Thoracic aorta (tissue), 2 donors: ENCODE data around the gene TAF6. TPM values are rescaled to one million over a fixed set of nuclear protein-coding genes. Genes with fewer than 3 reads are reported as not detected.

ENCODE experiments used
- ATAC-seq: fragments of 150-250 bp; one replicate; pipeline ENCODE4 v1.8.0; 2017; ENCODE audit warnings: low read depth; ENCODE audit not compliant: insufficient number of reproducible peaks, low FRiP score
- DNase-seq: peaks from one replicate; pipeline ENCODE4 v3.0.0-alpha.2; 2020; ENCODE audit warnings: low spot score
- H3K27ac ChIP-seq, 2 donors: fragments of 200-600 bp; sonication (generic); 1 replicate in 1 of 2; 2 replicates in 1 of 2; pipeline ENCODE4 v1.5.1; 2016; ENCODE audit warnings: mild to moderate bottlenecking in 2 of 2, moderate library complexity in 2 of 2
- H3K27me3 ChIP-seq: fragments of 200-600 bp; sonication (generic); replicated peaks from 2 replicates; pipeline ENCODE4 v1.6.0; 2016; ENCODE audit warnings: mild to moderate bottlenecking; ENCODE audit not compliant: insufficient read depth
- H3K36me3 ChIP-seq: fragments of 200-600 bp; sonication (generic); one replicate; pipeline ENCODE4 v1.5.1; 2016
- H3K4me1 ChIP-seq, 2 donors: fragments of 200-600 bp; sonication (generic); 1 replicate in 1 of 2; 2 replicates in 1 of 2; pipeline versions ENCODE4 v1.5.1 to v1.6.0; 2016; ENCODE audit warnings: low read depth in 2 of 2, mild to moderate bottlenecking in 1 of 2; ENCODE audit not compliant: control insufficient read depth in 1 of 2
- H3K4me3 ChIP-seq: fragments of 200-600 bp; sonication (generic); 2 replicates; pipeline ENCODE4 v1.5.1; 2016; ENCODE audit warnings: mild to moderate bottlenecking
- H3K9me3 ChIP-seq: fragments of 200-600 bp; sonication (generic); 2 replicates; pipeline ENCODE4 v1.5.1; 2016
- total RNA-seq, 2 donors: library from RNA; depleted of rRNA; stranded (reverse); fragments of >200 nt; gene quantifications; one replicate each; pipeline versions ENCODE4 v1.1.0 to v1.2.3, GENCODE V29; 2016
- TF ChIP-seq, protein P1 (sequence below): fragments of 200-600 bp; sonication (generic); IDR thresholded peaks from one replicate; pipeline ENCODE4 v1.5.1; 2019; ENCODE audit warnings: antibody characterized with exemption

The TAF6 gene
- total RNA-seq, 2 donors from 2014 or later: 48.0 to 72.8 TPM

DNA sequence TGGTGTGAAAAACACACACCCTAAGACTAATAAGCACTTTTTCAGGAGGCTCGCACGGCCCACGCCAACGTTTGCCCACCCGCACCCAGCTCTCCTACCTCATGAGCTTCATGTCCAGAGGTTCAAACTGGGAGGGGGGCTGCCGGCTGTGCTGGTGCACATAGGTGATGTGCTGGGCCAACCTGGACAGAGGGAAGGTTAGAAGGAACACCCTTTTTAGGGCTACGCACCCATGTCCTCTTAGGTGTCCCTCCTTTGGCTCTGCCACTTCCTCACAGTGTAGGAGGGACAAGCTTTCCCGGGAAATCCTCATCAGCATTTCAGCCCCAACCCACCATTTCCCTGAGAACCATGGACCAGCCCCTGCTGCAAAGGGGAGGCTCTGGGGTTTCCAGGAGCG, 23.9 kb downstream of the TAF6 start:
- TF ChIP-seq, protein P1, sequence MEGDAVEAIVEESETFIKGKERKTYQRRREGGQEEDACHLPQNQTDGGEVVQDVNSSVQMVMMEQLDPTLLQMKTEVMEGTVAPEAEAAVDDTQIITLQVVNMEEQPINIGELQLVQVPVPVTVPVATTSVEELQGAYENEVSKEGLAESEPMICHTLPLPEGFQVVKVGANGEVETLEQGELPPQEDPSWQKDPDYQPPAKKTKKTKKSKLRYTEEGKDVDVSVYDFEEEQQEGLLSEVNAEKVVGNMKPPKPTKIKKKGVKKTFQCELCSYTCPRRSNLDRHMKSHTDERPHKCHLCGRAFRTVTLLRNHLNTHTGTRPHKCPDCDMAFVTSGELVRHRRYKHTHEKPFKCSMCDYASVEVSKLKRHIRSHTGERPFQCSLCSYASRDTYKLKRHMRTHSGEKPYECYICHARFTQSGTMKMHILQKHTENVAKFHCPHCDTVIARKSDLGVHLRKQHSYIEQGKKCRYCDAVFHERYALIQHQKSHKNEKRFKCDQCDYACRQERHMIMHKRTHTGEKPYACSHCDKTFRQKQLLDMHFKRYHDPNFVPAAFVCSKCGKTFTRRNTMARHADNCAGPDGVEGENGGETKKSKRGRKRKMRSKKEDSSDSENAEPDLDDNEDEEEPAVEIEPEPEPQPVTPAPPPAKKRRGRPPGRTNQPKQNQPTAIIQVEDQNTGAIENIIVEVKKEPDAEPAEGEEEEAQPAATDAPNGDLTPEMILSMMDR: no peak
- Histone ChIP-seq H3K27me3 (no peaks in the 10 kb centered on the region), H3K4me1 (peaks cover 6 to 12% of the 10 kb centered on the region in 2 donors), H3K4me3 (no peak overlapping the region), H3K36me3 (peaks cover 74% of the 10 kb centered on the region), H3K27ac (no peak overlapping the region), H3K9me3 (no peaks in the 10 kb centered on the region)
- ATAC-seq (no peak), DNase-seq (no peak)

DNA sequence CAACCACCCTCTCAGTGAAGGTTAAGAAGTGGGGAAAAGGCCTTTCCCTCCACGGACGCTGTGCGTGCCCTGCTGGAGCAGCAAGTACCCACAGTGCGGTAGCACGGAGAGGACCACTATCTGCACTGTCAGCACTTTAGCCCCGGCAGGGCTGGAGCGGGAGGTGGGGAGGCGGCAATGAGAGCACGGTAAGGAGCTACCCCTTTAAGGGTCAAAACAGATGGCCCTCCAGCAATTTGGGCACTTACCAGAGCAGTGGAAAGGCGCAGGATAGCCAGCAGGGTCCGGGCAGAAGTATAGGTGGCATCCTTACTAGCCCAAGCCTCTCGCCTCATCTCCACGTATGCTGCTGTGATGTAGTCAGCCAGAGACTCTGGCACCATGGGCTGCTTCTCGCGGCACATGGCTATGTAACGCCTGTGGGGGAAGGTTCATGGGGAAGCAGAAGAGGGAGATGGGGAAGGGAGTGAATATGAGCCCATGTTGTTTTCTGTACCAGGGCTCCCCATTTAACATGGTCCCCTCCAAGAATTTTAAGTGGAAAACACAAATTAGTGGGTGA, 25.2 kb downstream of the TAF6 start:
- no peaks in the 10 kb centered on the region for H3K27me3 ChIP-seq
- DNase-seq (no peak), ATAC-seq (no peak)
- H3K36me3 ChIP-seq: peaks cover 71% of the 10 kb centered on the region
- H3K4me3 ChIP-seq: no peak overlapping the region
- peaks cover 6 to 10% of the 10 kb centered on the region in 2 donors for H3K4me1 ChIP-seq
- no peak overlapping the region for H3K27ac ChIP-seq
- H3K9me3 ChIP-seq: no peaks in the 10 kb centered on the region
- TF ChIP-seq, protein P1: no peak

DNA sequence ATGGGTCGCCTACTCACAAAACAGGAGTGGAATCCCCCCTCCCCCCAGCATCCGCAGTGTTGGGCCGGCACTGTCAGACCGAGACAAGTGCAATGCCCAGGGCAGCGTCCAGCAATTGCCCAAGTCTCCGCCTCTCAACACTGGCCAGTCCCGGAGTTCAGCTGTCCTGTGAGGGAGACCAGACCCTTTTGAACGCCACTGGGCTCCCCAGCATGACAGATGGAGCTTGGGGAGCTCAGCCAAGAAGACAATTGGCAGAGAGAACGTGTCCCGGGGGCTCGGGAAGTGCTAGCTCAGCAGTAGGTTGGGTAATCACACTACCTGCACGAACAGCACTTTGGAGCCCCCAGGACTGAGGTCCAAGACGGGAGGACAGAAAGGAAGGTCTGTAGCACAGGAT, 25.7 kb downstream of the TAF6 start:
- ATAC-seq (no peak), DNase-seq (no peak)
- no peaks in the 10 kb centered on the region for H3K27me3 ChIP-seq
- H3K4me1 ChIP-seq: peaks cover 6 to 9% of the 10 kb centered on the region in 2 donors
- H3K36me3 ChIP-seq: peaks cover 66% of the 10 kb centered on the region
- H3K9me3 ChIP-seq: no peaks in the 10 kb centered on the region
- TF ChIP-seq, protein P1: no peak
- no peak overlapping the region for H3K4me3 ChIP-seq
- no peak overlapping the region for H3K27ac ChIP-seq

DNA sequence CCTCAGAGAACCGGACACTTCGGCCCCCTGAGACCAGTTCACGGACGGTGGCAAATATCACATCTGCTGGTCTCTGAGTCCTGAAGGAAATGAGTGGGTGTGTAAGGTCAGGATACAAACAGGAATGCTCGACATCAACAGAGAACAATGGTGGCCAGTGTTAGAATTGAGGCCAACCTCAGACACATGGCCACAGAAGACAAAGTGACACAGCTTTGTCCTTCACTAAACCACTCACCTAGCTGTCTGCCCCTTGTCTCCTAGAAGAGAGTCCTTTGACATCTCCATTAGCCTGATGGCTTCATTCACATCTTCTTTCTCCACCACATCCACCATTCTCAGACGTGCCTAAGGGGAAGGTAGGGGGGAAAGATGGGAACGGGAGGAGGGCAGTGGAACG, 26.1 kb downstream of the TAF6 start:
- H3K36me3 ChIP-seq: peaks cover 61% of the 10 kb centered on the region
- TF ChIP-seq, protein P1: no peak
- no peak overlapping the region for H3K4me3 ChIP-seq
- DNase-seq: no peak
- H3K9me3 ChIP-seq: no peaks in the 10 kb centered on the region
- H3K27me3 ChIP-seq: no peaks in the 10 kb centered on the region
- no peak for ATAC-seq
- H3K4me1 ChIP-seq: peaks cover 10 to 13% of the 10 kb centered on the region in 2 donors
- H3K27ac ChIP-seq: no peak overlapping the region

DNA sequence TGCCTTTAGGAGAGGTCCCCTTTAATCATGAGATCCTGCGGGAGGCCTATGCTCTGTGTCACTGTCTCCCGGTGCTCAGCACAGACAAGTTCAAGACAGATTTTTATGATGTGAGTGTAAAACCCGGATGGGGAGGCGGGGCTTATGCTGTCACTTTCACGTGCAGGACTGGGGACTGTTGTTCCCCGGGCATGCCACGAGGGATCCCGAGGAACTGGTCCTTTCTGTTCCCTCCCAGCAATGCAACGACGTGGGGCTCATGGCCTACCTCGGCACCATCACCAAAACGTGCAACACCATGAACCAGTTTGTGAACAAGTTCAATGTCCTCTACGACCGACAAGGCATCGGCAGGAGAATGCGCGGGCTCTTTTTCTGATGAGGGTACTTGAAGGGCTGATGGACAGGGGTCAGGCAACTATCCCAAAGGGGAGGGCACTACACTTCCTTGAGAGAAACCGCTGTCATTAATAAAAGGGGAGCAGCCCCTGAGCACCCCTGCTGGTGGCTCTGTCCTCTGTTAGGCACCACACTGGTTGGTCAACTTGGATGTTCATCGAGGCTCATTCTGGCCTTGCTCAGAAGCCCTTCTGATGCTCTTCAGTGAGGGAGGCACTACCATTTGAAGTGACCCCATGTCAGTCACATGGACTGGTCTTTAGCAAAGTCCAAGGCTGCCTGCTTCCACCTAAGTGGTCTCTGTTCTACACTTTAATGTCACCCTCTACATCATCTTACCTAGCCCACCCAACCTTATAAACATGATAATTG, 27.6 kb downstream of the TAF6 start:
- H3K4me3 ChIP-seq: no peak overlapping the region
- H3K27me3 ChIP-seq: no peaks in the 10 kb centered on the region
- no peak overlapping the region for H3K27ac ChIP-seq
- no peaks in the 10 kb centered on the region for H3K9me3 ChIP-seq
- ATAC-seq (no peak), DNase-seq (no peak)
- H3K4me1 ChIP-seq: peaks cover 11 to 15% of the 10 kb centered on the region in 2 donors
- H3K36me3 ChIP-seq: peaks cover 48% of the 10 kb centered on the region
- TF ChIP-seq, protein P1: no peak
